Activated T-helper 1 cell treated with anti-CD3 and anti-CD28 coated beads, Interleukin-2, amount 50 U/mL, for 16 hours (primary cell): ENCODE results near the gene MAB21L2.

ENCODE experiments used
- DNase-seq, 2 donors: peaks; one replicate each; pipeline ENCODE4 v3.0.0-alpha.2; 2020; ENCODE audit warnings: low read depth in 1 of 2, low spot score in 1 of 2

The MAB21L2 gene

DNA sequence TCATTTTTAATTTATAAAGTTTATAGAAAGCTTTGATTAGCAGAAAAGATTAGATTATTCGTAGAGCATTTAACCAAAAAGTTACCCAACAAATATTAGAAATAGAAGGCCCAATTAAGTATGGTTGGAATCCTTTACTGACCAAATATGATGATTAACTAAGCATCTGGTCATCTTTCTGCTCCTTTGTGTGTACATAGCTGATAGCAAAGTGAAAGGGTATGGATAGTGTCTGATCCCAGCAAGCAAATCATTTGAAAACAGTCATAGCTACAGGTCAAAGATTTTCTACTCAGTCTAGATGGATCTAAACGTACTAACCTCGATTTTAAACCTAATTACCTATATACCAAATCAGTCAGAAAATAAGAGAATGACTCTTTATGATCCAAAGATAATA is 7.3 kb upstream of the MAB21L2 start:
- no peak for DNase-seq

DNA sequence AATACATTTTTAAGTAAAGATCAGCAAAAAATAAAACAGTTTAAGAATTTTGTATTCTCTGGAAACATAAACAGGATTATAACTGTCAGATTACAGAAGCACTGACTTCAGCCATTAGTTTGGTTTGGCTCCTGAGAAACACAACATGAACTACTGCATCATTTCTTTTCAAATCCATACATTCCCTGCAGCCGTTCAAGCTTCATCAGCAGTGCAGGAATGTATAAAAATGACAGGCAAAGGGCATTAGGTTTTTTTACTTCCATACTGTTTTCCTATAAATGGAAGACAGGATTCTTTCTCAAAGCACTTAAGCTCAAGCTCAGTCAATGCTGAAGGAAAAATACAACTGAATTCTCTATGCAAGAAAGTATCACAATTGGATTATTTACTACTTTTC is 4.2 kb upstream of the MAB21L2 start:
- no peak for DNase-seq

DNA sequence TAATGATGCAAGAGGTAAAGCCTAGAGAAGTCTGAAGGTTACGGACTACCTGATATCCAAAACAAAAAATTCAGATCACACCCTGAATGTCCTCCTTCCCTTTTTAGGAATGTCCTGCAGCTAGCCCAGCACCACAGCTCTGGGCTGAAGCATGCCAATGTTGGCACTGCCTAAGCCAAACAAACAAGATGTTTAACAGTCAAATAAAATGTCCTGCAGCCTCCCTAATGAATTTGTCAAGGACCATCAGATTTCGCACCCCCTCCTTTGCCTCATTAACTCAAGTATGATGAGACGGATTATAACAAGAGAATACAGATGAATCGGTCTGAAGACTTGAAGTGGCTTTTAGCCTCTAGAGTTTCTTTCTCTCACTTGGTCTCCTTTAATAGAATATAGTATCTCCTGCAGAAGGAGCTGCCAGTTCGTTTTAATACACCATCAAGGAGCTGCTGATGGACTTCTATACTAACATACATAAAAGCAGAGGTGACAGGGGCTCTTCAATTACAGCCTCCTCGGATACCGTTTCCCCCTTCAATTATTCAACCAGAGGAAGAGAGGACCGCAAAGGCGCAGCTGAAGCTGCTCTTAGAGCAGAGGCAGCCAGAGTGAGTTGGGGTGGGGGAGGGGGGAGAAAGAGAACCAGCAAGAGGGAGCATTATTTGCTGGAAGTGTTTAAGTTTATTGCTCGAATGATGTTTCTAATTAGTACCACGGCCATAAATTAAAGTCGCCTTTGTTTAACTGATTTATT is 3.0 kb upstream of the MAB21L2 start:
- no peak for DNase-seq

DNA sequence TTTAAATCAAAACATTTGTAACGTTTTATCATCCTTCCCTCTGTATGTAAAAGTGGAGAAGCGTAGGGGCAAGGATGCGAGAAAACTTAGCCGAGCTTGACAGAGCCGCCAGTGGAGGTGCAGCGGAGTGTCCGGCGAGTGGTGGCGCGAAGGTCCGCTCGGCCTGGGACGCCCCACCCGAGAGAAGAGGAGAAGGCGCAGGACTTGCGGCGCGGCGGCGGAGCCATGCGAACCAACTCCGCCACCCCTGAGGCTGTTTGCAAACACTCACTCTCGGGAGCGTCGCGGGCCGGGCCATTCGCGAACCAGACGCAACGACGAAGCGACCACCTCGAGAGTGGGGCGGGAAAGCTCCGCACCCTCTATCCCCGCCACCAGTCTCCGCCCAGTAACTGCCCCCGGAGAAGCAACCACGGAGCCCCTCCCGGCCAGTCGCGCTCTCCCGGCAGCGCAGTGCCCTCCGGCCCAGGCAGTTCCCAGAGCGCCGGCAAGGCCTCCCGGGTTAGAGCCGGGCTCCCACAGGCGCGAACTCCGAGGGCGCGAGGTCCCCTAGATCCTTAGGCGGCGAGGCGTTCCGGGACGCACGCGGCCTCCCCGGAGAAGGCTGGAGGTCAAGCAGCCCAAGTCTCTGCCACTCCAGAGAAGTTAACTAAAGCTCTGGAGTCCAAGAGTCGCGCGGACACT is 2.3 kb upstream of the MAB21L2 start:
- DNase-seq = no peak

DNA sequence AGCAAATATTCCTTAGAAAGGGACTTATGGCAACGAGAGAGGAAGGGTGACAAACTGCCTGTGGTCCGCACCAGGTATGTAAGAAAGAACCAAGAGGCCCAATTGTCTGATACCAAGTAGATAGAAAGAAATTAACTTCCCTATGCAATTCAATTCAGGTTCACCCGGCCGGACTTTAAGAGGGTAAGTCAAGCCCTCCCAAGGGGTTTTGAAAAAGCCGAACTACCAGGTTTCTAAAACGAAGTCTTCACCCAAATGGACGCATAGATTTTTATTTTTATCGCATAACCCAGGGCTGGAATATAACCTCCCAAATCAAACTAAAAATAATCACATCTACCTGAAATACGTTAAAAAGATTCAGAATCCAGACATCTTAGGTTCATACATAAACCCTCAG is 1.6 kb upstream of the MAB21L2 start:
- DNase-seq = no peak

DNA sequence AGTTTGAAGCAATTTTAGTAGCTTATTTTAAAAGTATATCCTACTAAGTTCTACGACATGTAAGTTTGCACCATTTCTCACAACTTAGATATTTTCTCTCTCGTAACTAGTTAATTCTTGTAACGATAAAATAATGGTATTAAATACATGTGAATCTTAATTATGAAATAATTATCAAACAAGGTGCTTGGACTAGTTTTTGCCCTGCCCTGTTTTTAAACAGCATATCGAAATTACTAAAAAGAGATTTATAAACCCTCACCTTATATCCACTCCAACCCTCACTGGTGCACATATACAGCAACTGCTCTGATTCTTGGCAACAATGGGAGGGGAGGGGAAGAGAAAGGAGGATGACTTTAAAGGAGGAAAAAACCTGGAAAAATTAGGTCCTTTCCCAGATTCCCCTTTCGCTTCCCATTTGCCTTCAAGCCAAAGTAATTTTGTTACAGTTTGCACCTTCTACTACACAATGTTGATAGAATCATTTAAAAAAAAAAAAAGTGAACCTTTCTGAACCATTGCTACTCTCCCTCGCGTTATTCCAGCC is 820 bp upstream of the MAB21L2 start:
- no peak for DNase-seq

DNA sequence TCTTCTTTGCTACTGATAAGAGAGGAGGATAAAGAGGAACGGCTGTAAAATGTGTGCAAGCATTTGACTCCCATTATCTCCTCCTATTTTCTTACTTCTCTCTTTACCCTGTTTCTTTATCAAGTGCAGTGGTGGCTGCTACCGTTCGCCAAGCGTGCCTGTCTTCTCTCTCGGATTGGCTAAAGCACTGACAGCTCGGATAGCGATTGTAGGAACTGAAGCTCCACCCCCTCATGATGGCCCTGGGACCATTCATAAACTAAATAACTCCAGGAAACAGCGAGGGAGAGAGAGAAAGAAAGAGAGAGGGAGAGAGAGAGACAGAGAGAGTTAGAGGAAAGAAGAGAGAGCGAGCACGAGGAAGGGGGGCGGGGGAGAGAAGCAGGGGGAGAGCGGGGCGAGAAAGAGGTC is 305 bp upstream of the MAB21L2 start:
- DNase-seq = no peak

DNA sequence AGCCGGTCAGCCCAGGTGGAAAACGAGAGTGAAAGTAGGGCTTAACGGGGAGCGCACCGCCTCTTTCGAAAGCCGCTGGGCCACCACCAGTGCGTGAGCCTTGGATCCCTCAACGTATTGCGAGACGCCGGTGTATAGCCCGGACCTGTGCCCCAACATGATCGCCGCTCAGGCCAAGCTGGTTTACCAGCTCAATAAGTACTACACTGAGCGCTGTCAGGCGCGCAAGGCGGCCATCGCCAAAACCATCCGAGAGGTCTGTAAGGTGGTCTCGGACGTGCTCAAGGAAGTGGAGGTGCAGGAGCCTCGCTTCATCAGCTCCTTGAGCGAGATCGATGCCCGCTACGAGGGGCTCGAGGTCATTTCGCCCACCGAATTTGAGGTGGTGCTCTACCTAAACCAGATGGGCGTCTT is 929 bp downstream of the MAB21L2 start:
- no peak for DNase-seq

DNA sequence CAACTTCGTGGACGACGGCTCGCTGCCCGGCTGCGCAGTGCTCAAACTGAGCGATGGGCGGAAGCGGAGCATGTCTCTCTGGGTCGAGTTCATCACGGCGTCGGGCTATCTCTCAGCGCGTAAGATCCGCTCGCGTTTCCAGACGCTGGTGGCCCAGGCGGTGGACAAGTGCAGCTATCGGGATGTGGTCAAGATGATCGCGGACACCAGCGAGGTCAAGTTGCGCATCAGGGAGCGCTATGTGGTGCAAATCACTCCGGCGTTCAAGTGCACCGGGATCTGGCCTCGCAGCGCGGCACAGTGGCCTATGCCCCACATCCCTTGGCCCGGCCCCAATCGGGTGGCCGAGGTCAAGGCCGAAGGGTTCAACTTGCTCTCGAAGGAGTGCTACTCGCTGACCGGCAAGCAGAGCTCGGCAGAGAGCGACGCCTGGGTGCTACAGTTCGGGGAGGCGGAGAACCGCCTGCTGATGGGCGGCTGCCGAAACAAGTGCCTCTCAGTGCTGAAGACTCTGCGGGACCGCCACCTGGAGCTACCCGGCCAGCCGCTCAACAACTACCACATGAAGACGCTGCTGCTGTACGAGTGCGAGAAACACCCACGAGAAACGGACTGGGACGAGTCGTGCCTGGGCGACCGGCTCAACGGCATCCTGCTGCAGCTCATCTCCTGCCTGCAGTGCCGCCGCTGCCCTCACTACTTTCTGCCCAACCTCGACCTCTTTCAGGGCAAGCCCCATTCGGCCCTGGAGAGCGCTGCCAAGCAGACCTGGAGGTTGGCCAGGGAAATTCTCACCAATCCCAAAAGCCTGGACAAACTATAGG is 1.5 kb downstream of the MAB21L2 start:
- no peak for DNase-seq

DNA sequence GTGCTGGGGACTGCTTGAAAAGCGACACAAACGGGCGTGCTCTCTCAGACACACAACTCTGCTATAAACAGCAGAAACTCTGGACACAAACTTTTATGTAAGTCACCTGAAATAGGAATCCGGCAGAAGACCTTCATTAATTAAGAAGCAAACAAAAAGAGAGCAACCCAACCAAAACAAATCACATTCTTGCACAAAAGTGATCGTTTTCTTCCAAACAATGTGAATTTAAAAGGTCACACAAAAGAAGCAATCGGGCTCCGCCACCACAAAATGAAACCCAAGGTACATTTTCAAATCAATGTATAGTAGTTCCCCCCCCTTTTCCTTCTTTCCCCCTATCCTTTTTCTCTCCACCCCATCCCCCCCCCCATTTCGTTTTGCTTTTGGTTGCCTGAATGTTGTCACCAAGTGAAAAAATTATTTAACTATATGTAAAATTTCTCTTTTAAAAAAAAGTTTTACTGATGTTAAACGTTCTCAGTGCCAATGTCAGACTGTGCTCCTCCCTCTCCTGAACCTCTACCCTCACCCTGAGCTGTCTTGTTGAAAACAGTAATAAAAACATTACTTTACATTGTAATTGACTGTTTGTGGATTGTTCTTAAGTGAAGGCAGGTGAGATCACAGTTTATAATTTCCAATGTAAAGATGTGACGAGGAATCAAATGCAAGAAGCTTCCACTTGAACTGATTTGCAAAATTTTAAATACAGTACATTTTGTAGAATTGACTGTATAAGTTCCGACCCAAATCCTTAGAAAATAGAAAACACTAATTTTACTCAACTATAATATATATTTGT is 2.4 kb downstream of the MAB21L2 start:
- DNase-seq = no peak

DNA sequence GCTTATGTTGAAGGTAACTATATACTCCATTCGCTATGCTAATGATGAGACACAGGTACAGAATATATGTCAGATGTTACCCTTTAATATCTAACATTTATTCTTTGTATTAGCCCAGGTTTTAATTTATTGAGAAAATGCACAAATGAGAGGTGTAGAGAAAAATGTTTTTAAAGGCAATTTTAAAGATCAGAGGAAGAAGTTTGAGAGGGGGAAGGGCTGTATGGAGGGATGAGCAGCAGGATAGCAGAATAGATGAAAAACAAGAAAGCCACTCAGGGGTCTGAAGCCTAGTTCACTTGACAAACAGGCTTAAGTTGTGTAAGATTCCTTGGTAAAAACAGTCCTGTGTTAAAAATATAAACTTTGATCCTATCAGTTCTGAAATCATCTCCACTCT is 3.7 kb downstream of the MAB21L2 start:
- DNase-seq = no peak

DNA sequence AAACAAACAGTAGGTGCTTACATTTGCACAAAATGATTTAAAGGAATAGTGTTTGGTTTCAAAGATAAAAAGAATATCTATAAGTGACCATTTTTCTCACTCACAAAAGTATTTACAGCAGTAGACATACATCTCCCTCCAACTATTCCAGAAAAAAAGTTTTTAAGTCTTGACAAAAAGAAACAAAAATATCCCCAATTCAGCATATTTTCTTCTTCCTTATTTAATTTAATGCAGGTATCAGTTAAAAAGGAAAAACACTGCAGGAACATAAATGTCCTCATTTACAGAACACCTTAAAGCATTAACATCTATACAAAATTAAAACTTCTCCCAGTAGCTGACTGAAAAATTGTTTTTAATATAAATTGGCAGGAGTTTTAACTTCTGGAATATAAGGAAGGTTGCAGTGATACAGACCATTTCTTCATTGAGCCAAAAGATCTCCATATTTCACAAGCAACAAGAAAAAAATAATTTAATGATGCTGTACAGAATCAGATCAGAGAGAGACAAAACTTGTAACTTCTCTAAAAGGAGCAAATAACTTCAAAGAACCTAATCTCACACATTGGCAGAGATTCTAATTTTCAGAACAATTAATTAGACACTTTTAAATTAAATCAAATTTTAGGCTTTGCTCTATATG is 4.3 kb downstream of the MAB21L2 start:
- DNase-seq = no peak

DNA sequence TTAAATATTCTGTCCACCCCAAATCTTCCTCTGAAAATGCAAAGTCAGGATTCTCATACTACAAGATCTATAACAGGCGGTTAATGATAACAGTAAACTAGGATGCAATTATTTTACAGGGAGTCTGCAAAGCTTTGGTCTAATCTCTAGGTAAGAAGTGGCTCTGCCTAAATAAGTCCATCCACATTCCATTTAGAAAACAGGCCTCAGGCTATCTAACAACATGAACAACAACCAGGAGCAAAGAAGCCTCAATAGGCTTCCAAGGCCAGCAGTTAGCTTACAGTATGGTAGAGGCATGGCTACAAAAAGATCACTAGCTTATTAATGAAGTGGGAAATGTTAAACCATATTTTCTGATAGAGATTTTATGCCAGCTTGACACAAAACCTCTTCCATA is 6.4 kb downstream of the MAB21L2 start:
- DNase-seq = no peak

DNA sequence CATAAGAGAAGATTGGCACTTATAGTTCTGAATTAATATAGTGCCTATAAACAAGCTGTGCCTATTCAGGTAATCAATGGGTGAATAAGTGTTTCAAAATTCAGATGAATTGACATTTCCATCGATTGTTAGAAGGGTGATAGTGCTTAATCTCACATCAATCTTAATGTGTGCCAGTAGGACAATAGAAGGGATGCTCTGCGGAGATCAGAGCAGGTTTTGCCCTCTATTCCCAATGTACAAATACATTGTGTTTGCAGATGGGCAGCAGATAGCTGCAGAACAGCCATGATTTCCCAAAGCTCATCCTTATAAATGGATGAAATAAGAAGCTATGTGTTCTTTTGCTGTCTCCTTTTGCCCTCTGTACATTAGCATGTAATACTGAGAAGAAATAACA is 7.2 kb downstream of the MAB21L2 start:
- DNase-seq = no peak

DNA sequence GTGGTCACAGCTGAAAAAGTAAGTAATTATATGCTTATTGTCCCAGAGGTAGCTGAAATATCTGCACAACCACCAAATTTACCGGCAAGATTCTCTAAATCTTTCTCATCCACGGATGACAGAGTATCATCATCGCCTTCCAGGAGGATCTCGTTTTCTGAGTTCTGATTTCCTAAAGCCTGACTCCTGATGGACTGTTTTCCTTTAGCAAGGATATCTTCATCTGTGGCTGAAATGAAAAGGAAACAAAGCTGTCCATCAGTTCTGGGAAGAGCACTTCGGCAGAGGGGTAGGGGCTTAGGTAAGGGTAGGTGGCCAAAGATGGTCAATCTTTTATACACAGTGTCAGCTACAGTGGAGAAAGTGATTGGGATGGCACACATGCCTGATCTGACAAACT is 8.7 kb downstream of the MAB21L2 start:
- DNase-seq = no peak

DNA sequence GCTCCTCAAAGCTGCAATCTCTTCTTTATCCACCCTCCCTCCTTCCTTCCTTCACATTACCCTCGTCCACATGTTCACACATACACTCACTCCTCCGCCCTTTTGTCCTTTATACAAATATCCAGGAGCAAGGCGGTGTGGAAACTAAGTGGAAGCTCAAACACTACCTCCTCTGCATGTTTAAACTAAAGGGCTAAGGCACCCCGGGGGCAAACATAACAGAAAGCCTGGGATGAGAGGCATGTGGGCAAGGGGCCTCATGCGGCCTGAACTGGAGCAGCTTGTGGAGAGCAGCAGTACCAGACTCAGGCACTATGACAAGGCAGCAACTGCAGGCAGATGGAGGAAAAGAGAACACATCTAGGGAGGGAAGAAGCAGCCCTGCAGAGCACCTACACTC is 9.5 kb downstream of the MAB21L2 start:
- no peak for DNase-seq

DNA sequence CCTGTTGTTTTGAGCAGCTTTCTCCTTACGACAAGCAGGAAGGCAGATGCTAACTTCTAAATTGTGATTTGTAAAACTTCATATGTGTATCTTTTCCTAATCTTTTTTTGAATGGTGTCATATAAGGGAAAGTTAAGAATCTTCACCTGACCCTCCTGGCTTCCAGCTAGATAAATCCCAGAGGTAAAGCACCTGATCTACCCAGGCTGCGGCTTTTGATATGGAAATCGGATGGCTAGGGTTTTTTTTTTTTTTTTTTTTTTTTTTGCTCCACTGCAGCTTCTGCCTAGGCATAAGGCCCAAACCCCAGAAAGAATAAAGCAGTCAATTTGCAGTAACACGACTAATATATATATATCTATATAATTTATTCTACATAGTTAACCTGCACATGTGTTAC is 10.0 kb downstream of the MAB21L2 start:
- no peak for DNase-seq

DNA sequence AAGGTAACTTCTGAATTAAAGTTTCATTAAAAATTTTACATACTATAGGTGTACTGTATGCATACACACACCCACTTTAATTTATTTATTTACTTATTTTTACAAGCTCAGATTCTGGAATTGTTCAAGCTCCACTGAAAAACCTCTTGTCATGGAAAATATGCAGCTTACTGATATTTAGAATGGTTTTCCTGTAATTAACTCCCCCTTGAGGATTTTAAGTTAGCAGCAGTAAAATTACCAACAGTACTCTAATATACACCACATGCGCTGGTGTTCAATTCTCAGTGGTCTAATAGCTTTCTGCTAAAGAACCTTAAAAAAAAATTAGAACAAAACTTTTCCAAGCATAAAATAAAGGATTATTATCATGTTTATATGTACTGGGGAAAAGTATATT is 12.0 kb downstream of the MAB21L2 start:
- DNase-seq = no peak

DNA sequence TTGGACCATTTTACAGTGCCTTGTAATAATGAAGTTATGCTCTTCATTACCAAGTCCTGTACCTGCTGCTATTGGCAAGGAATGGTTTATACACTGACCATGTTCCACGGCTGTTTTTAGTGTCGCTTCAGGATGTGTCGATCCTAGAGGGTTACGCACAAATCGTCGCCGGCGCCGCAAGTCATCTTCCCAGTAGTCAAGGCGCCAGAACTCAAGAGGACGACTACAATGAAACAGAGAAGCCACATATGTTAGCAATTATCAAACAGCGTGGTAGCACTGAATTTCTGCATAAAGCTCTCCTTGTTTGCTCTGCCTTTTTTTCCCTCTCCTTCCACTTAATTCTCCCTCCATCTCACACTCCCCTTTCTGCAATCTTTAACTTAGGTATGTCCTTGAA is 17.0 kb downstream of the MAB21L2 start:
- DNase-seq = no peak

DNA sequence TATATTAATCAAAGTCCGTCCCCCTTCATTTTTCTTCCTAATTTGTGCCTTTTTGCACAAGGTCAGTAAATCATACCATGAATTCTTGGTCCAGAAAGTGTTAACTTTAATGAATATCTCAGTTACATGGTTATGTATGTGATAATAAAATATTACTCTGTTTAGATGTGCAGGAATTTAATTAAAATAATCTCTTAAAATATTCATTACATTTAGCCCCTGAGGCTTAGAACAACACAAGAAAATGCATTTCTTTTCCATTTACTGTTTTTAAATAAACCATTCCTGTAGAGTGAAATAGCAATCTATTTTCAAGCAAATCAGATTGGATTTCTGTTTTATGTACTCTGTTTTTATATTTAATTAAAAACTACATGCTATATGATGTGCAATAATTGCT is 17.6 kb downstream of the MAB21L2 start:
- no peak for DNase-seq
